Fibroblast of lung (primary cell): ENCODE data around the gene P2RX4.

Source experiments
- CTCF ChIP-seq, 2 donors: IDR thresholded peaks in 1 of 2; conservative IDR thresholded peaks in 1 of 2; 1 replicate in 1 of 2; 2 replicates in 1 of 2; pipeline ENCODE4 v1.5.1; 2011 to 2012; ENCODE audit warnings: low read length in 2 of 2, control low read depth in 1 of 2, inconsistent platforms in 1 of 2, low read depth in 1 of 2, mild to moderate bottlenecking in 1 of 2
- EZH2 ChIP-seq: IDR thresholded peaks from 2 replicates; pipeline ENCODE4 v1.5.1; 2012; ENCODE audit warnings: low read length, control low read depth, mild to moderate bottlenecking; ENCODE audit errors: missing control alignments

- TF ChIP-seq CTCF (conservative IDR thresholded peaks at IDR 0.05 in 1 of 2, IDR thresholded peaks at IDR 0.05 in 1 of 2; ENCODE audit: low read depth in 1 of 2, low read length in 2 of 2) (no peak), EZH2 (no peak)
Measured at GRCh38 chr12:121259074-121259473, 49.1 kb downstream of the P2RX4 start.
